T1000 (cell line): Measurements from ENCODE around the gene KERA.
"Not testable (repeated sequence)": the region's sequence is repeated elsewhere in the genome, so short reads cannot be mapped to it uniquely, and the experiment has no call there.

ENCODE experiments used
- DNase-seq: peaks from one replicate; lab custom pipeline; 2025; ENCODE audit warnings: mixed read lengths; lab: John Stamatoyannopoulos, UW

The KERA gene, protein sequence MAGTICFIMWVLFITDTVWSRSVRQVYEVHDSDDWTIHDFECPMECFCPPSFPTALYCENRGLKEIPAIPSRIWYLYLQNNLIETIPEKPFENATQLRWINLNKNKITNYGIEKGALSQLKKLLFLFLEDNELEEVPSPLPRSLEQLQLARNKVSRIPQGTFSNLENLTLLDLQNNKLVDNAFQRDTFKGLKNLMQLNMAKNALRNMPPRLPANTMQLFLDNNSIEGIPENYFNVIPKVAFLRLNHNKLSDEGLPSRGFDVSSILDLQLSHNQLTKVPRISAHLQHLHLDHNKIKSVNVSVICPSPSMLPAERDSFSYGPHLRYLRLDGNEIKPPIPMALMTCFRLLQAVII

DNA sequence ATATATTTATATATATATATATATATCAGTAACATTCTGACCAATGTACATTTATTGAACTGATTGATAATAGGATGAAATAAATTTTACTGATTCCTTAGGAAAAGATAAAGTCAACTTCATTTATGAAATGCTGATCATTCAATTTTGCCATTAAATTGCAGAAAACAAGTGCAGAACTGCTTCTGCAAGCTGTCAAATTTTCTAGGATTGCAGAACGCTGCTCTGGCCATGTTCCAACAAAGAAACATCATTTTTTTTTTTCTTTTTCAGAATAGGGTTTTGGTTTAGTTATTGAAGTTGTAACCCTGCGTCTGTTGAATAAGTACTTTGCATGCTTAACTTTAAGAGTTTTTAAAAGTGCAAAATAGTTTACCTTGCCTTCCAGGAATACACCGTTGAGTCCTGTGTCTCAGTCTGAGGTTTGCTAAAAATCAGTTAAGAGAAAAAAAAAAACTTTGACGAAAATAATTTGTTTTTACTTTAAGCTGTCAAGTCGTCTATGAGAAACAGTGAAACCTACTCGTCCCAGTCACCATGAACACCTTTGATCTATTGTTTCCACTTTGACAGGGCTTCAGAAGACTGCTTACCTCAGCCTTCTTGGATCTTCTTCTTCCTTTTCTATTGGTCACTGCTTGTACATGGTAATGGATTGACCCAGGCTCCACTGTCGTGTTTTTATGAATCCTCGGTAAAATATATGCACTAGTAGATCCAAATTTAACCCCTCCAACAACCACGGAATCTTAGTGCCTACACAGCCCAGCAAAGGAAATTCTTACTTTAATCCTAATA is at the start of gene KERA:
Gene KERA (minus strand): TSS at position 657 of the 798 bp plus-strand sequence. CDS start 1,743 bp downstream, outside the sequence.
- no peak for DNase-seq

DNA sequence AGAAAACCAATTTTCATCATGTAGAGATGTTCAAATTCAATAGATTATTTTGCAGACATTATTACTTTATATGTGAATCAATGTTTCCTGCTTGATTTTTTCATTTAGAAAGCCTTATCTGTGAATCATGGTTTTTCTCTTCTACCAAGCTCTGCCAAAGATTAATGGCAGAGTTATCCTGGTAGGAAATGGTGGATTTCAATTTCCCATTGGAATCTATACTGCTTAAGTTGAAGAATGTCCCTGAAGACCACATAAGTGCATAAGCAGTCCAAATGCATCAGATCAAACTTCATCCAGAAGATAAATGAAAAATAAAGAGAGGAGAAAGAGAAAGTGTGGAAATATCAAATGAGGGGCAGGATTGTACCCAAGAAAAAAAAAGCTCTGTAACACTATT is 48.5 kb upstream of the KERA start:
- DNase-seq = no peak

DNA sequence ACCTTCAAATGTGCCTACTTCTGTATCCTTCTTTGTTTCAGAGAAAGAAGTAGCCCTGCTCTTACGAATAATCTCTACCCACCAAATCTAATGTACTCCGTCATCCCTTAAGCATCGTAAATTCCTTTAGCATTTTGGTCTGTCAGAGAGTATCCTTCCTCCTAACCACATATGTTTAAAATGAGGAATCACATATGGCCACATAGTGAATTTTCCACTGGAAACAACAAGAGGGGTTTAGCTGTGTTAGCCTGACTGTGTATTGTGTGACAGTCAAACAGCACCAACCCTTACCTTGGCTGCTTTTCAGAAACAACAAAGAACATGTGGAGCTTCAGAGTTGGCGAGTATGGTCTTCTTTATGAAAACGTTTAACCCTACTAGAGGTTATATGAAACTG is 48.0 kb upstream of the KERA start:
- DNase-seq = no peak

DNA sequence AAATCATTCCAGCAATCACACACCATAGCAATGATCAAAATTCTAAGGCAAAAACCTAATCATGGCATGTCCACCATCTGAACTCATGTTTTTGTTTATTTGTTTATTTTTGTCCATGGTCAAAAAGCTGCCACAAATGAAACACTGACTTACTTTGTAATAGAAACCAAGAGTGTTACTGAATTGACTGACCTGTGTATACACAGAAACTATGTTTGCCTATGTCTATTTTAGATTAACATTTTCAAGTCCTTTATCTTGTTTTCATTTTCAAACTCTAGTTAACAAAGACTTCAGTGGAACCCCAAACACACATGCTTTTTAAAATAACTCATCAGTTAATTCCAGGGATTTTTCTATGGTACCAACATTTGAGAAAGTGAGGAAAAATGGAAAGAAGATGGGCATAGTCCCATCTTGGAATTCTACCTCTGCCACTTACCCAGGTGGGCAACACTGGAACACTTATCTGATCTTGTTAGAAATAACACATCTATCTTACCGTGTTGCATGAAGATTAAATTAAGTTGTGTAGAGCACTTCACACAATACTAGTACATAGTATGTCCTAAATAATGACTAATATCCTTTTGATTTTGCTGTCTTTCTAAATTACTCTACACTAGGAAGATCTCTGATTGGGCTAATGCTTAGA is 47.1 kb upstream of the KERA start:
- no peak for DNase-seq

DNA sequence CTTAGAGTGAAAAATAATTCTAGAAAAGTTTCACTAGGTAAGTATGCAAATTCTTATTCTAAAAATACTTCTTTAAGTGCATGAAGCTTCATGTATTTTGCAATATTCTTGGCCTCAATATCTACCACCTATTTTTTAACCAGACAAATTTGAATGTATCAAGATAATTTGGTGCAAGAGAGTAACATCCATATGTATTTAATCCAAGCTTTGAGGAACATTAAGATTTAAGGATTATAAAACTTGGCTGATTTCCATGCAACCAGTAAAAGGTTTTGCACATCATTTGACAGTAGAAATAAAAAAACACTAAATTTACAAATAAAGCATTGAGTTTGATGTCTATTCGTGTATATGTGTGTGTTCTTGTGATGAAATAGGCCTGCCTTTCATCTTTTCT is 45.8 kb upstream of the KERA start:
- no peak for DNase-seq

DNA sequence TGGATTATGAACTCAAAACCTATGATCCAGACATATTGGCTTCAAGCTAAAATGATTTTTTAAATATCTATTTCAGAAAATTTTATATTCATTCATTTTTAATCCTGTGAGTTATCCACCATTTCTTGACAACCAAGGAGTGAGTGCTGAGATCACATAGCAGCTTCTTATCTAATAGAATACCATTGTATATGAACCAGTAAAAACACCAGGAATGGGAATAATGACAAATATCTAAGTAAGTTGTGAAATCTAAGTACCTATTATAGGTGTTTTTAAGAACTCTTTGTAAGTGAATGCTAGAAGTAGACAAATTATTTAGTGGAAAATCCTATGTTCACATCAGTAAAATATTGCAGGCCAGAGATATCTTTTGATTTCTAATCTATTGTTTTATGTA is 45.3 kb upstream of the KERA start:
- DNase-seq = no peak

DNA sequence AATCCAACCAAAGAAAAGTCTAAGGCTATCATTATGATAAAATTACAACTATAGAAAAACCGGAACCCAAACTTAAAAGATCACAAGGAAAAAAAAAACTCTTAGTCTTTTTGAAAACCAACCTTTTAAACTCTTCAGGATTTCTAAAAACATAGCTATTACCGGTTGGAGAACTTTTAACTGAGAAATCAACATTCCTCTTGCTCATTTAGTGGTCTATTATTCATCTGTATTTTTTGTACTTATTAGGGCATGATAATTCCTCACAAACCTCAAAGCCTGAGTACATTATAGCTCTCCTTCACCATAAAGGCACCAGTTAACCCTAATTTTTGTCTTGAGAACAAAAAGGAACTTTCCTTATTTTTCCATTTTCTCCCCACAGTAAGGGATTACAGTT is 43.1 kb upstream of the KERA start:
- DNase-seq = no peak

DNA sequence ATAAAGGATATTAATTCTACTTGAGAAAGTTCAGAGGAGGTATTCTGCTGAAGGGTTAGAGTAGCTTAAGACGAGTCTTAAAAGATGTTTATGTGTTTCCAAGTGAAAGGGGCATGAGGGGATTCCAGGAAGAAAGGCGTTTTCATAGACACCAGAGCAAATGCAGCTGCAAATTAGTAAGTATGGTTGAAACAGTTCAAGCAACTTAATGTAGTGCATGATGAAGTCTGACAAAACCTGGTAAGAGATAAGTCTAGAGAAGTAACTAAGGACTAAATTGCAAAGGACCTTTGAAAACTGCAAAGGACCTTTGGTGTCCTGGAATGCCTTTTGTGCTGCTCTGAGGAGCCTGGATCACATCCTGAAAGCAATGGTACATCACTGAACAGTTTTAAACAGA is 42.0 kb upstream of the KERA start:
- DNase-seq = no peak

DNA sequence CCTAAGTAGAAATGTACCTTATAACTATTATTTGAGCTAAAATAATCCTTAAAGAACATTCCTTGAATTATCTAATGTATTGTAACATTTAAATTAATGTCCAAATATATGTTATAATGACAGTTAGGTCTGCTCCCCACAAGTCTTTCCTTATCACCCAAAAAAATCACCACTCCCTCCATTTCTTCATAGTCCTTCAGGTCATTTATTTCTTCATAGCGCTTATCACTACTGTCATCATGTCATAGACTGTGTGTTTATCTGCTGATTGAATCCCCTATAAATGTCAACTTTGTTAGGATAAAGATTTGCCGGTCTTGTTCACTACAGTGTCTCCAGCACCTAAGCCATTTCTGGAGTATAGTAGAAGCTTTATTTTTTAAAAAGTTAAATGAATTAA is 41.5 kb upstream of the KERA start:
- no peak for DNase-seq

DNA sequence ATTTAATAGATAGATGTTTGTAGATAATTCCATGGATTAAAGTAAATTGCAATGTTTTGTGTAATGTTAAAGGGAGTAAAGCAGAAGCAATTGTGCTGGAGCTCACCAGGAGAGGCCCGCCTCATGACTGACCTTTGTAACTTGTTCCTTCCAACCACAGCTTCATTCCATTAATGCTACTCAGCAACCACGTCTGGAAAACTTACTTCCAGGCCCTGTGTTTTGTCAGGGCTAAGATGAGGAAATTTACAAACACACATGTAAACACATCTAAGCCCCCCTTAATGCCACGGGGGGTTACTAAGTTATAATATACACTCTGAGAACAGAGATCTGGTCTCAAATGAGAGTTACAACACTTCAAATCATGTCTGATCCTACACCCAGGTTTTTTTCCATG is 41.1 kb upstream of the KERA start:
- peak; percentile 91 for DNase-seq

DNA sequence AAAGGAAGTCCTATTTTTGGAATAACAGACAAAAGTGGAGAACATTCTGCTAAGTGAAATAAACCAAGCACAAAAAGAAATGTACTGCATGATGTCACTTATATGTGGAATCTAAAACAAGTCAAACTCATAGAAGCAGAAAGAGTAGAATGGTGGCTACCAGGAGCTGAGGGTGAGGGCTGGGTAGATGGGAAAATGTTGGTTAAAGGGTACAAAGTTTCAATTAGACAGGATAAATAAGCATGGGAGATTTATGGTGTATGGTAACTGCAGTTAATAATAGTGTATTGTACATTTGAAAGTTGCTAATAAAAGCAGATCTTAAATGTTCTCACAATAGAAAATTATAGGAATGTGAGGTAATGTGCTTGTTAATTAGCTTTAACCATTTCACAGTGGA is 40.6 kb upstream of the KERA start:
- no peak for DNase-seq

DNA sequence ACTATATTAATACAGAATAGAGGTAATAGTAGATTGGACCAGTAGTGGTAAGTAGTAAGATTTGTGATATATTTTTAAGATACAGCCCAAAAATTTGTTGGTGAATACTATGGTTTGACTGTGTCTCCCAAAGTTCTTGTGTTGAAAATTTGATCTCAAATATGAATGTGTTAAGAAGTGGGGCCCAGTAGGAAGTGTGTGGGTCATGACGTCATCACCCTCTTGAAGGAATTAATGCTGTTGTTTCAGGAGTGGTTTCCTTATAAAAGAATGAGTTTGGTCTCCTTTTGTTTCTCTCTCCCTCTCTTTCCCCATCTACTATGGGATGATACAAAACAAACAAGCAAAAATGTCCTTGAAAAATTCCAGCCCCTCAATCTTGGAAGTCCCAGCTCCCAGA is 37.1 kb upstream of the KERA start:
- no peak for DNase-seq

DNA sequence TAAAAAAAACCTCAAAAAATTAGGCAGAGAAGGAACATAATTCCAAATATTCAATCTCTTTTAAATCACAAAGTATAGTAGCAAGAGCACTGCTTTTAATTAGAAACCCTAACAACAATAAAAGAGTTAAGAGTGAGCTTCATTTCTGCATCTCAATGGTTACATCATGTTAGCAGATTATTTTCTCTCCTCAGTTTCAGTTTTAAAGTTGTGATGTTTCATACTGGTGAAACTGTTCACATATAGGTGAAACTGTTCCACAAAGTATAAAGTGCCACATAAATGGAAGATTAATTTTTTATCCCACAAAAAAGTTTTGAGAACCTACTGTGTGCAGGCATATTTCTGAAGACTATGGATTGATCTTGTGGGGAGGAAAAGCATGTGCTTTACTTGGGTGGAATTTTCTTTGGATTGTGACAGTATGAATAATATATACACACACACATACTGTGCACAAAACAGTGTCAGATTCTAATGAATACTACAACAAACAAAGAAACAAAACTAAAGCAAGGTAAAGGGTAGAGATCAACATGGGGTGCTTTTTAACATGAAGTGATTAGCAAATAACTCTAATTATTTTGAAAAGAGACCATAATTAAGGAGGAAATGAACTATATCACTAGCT is 36.3 kb upstream of the KERA start:
- DNase-seq = no peak

DNA sequence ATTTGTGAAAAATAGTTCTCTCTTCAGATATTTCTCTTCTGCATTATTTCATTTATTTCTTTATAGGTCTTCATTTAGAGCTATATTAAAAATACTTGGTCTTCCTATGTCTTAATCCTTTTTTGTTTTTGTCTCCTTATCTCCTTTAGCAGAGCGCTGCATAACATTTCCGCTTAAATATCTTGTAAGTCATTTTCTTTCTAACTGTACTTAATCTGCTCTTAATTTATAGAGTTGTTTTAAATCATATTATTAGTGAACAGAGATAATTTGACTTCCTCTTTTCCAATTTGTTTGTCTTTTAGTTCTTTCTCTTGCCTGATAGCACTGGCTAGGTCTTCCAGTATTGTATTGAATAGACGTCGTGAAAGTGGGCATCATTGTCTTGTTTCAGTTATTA is 35.5 kb upstream of the KERA start:
- DNase-seq = no peak

DNA sequence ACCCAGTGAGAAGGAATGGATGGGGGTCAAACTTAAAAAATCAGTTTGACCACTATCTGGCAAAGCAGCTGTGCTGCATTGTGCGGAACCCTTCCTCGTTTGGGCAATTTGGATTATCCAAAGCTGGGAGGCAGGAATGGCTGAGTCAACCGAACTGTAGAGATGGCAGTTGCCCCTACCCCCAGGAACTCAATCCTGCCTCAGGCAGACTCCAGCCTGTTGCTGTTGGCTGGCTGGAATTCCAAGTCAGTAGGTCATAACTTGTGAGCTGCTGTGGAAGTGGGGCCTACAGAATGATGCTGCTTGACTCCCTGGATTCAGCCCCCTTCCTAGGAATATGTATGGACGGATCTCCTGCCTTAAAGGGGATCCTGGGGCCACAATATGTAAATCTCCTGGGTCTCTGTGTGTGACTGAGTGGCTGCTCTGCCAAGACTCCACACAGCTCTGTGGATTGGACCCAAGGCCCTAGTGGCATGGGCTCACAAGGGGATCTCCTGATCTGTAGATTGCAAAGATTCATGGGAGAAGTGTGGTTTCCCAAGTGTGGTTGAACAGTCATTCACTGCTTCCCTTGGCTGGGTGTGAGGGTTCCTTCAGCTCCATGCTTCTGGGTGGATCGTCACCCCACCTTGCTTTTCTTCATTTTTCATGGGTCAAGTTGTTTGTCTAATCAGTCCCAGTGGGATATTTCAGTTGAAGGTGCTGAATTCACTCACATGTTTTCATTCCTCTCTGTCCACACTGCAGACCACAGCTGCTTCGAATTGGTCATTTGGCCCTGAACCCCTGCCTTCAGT is 34.3 kb upstream of the KERA start:
- peak; percentile 83 for DNase-seq

DNA sequence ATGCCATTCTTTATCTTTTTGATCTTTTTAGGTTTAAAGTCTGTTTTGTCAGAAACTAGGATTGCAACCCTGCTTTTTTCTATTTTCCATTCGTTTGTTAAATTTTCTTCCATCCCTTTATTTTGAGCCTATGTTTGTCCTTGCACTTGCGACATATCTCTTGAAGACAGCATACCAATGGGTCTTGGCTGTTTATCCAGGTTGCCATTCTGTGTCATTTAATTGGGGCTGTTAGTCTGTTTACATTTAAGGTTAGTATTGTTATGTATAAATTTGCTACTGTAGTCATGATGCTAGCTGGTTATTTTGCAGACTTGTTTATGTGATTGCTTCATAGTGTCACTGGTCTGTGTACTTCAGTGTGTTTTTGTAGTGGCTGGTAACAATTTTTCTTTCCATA is 32.1 kb upstream of the KERA start:
- not testable (repeated sequence) for DNase-seq

DNA sequence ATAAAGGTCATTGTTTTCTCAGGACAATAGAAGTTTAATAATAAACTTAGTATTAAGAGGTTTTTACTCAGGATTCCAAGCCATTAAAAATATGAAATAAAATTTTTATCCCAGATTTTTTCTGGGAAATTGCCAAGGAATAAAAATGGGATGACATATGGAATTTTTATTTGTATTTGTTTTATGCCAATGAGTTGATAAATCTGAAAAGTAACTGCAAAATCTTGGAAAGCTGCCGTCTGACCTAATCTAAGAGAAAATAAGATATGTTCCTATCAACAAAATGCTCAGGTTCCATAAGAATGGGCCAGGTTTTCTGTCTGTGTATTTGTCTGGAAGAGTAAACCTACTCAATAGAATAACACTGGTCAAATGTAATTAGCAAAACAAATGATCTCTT is 22.2 kb upstream of the KERA start:
- DNase-seq = no peak

DNA sequence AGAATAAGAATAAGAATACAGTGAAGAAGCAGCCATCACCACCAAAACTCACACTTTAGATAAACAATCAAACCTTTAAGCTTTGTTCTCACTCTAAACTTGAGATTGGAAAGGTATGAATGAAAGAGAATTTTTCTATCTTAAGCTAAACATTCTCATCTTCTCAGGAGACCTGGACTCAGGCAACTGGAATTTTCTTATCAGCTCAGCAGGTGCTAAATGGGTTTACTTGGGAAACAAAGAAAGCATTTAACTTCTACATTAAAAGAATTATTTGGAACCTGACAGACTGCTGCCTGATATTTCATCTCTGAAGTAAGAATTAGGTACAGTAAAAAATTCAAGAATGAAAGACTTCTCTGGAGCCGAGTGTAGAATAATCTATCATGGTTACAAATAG is 20.7 kb upstream of the KERA start:
- DNase-seq = no peak

DNA sequence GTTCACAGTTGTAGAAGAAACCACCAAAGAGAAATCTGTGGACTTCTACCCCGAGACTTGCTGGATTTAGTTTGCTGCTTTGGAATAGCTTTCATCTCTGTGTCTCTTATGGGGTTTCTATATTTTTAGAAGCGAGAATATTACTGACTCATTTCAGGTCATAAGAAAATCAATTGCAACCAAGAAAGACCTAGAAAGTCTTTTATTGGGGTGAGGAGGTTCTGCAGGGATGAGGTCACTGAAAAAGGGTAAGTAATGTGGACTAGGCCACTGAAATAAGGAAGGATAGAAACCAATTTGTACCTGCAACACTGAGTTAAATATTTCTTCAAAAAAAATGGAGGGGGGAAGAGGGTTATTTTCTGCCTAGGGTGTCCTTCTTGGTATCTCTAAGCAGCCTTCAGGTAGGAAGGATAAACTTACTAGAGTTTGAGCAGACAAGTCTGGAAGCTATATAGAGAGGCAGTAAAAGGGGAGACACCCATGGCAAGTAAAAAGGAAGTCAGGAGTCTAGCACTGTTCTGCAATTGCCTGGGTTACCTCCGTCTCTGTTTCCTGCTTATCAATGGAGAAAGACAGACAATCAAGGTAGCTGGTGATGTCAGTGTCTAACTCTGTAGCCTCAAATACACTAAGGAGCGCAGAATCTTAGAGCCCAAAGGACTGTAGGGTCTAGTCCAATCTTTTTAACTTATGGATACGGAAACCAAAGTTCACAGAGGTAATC is 19.6 kb upstream of the KERA start:
- no peak for DNase-seq

DNA sequence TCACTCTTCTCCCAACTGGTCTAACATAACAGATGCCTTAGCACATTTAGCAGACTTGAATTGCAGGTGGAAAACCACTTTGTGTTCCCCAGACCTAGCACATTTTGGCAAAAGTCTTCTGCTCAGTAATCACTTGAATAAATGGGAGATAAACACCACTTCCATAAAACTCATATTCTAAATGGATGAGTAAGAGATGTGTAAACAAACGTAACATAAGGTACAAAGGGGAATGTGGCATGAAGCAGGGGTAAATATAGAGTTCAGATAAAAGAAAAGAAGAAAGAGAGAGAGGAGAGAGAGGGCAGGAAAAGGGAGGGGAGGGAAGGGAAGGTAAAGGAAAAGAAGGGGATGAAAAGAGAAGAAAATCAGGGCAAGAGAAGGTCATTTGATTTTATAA is 17.0 kb upstream of the KERA start:
- no peak for DNase-seq

DNA sequence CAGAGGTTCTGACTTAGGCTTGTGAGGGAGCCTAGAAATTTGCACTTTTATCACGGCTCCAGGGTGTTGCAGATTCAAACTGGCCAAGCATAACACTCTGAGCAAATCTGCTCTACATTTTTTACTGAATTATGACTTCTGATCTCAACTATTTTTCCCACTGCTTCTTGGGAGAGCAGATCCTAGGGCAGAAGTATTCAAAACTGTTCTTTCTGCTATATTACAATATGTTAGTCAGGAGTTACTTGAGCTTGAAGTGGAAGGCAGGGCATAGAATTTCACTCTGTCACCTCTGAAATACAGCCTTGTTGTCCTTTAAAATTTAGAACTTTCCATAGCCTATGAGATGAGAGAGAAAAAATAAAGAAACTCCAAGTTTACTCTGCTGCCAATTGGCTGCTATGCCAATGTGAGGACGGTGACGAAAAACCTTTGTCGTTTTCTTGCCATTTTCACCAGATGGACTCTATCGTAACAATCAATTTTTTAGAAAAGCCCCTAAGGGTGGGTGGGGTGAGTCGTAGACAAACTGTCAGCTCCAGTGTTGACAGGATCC is 16.4 kb upstream of the KERA start:
- DNase-seq = no peak
